Measurements from ENCODE around the gene SMC3.

SMC3 gene

DNA sequence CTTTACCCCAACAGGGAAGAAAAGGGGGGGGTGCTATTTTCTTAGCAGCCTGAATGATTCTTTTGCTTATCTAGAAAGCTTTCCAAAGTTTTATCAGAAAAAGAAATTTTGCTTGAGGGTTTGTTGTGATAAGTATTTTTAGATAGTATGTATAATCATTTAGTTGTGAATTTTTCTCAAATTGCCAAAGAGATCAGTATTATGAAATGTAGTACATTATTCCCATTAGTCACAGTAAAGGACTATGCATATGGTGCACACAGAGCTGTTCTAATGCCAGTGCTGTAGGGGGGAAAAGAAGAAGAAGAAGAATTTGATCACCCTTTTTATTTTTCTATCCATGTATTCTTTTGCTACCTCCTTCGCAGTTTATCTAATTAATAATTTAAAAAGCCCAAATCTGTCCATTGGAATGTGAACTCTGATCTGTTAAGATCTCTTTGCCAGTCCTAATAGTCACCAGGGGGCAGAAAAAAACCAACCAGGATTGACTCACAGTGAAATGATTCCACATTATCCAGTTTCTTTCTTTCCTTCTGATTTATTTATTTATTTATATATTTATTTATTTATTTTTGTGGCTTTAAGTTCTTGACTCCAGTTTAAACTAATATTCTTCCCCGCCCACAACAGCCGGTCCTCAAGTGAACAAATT, 81.3 kb downstream of the SMC3 start:
- FAIRE-seq, result no peak

DNA sequence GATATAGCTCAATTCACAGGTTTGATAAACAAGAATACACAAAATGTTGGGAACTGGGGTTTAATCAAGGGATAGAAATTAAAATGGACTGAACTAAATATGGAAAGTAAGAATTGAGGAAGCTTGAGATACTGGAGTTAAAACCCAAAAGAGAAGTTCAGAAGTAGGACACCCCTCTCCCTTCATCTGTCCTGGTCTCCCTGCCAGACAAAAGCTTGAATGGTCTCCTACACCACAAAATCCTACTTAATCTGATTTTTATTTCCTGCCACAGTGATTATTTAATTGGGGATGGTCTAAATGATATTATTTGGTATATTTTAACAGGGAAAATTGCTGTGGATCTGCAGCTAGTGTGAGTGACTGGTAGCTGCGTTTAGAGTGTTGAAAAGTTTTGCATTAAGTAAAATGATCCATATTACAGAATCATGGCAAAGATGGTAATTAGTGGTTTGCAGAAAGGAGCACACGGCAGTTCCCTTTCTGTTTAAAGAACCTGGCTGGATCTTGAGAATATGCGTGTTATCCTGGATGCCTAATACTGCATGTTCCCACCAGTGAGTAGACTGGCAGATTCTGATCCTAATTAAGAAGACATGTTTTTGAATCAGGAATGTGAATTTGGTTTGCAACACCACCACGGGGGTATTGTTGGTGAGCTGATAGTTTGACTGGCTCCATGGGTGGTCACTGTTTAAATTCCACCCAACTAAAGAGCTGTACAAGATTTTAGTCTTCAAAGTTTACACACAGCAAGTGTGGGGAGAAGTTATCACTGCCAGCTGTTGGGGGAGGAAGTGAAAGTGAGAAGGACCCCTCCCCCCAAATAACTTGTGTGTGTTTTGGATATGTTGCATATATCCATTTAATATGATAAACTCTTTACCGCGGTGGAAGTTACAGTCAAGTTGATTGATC, 82.1 kb downstream of the SMC3 start:
- FAIRE-seq, result no peak

GRCh38 chr10:110650265-110650668, 82.8 kb downstream of the SMC3 start:
- FAIRE-seq, result no peak

- peak; percentile 51 for FAIRE-seq
Measured at GRCh38 chr10:110651044-110651958, 83.8 kb downstream of the SMC3 start.

- FAIRE-seq, result no peak
Measured at GRCh38 chr10:110652475-110653118, 85.1 kb downstream of the SMC3 start.

All from endometrium (tissue), 2 donors.